ENCODE measurements around the gene SLFN12L. TPM values are rescaled to one million over a fixed set of nuclear protein-coding genes. Genes with fewer than 3 reads are reported as not detected.
"Not testable (repeated sequence)": the region's sequence is repeated elsewhere in the genome, so short reads cannot be mapped to it uniquely, and the experiment has no call there.

SLFN12L gene
- total RNA-seq, 2 experiments from 2014 or later = 97.9 to 102 TPM

DNA sequence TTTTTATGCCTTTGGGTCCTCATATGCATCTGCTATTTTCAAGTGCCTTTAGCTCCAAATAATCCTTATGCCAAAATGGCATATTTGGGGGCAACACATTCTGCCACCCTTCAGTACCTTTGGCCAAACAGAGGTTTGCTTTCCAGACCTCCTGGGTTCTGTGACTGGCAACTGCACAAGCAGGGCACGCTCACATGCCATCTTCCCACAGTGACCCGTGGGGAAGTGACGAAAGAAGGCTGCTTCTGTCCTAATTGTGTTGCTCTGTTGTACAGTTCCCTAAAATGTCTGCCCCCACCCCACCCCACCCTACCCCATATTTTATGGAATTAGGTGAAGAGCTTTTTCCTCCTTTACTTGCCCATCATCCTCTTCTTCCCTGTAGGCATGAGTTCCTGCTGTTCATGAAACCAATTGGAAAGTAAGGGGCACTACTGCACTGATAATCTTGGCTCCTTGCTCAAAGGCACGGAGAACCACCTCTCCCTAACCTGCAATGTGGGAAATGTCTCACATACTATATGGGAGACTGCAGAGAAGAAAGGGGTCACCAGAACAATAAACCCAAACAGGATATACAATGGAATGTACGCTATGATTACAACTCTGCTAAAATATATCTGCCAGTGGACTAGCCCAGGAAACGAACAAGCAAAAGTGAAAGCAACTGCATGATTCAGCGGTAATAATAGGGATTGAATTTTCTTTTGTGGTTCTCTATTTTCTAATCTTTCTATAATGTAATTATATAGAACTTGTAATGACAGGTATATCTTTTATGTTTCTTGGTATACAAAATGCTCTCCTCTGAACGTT, 3.3 kb upstream of the SLFN12L start:
- POLR2A ChIA-PET = no interaction called here
- Mint-ChIP-seq H3K4me3 (peak overlapping the region; percentile 84), H3K9me3 (peaks cover 5% of the 10 kb centered on the region), H3K4me1 (peaks cover 57% of the 10 kb centered on the region), H3K27me3 (no peaks in the 10 kb centered on the region), H3K27ac (peak overlapping the region; percentile 98), H3K36me3 (ENCODE audit: low read depth) (peaks cover 31% of the 10 kb centered on the region)
- DNase-seq = peak; percentile 41
- CTCF ChIA-PET = interaction anchor here (1.2 to 4.4 kb wide), 2 partner anchors 9 to 13 kb away, joined by 3 to 26 read pairs; no protein-coding TSS in a partner anchor

DNA sequence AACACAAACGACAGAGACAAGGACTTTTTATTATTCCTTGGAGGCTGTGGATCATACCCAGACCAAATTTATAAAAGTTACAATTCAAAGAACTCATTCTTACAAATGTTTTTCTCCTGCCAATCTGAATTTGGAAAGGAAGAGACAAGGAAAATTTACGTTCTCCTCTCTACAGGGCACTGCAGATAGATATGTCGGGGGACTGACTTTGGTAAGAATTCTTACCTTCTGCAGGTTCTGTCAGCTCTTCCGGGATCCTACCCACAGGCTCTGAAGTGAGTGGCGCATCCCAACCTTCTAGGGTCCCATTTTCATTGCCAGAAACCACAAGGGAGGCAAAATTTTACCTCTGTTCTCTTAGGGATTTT, 2.2 kb upstream of the SLFN12L start:
- POLR2A ChIA-PET = interaction anchor here (0.5 kb wide), 1 partner anchor 183 kb away, joined by 3 read pairs; no protein-coding TSS in a partner anchor
- CTCF ChIA-PET = interaction anchor here (0.7 to 4.4 kb wide), 17 partner anchors 10 to 364 kb away, joined by 3 to 26 read pairs (median 3); partner anchors contain the start of genes PEX12 and SLFN14

DNA sequence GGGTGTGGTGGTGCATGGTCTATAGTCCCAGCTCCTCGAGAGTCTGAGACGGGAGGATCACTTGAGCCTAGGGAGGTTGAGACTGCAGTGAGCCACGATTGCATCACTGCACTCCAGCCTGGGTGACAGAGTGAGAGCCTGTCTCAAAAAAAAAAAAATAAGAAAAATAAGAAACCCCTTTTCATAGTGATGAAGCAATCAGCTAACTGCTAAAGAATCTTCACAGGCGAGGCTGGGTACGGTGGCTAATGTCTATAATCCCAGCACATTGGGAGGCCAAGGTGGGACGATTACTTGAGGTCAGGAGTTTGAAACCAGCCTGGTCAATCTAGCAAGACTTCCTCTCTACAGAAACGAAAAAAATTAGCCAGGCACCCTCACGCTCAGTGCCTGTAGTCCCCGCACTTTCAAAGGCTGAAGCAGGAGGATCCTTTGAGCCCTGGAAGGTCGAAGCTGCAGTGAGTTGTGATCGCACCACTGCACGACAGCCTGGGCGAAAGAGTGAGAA, 760 bp downstream of the SLFN12L start:
- H3K9me3 Mint-ChIP-seq = no peaks in the 10 kb centered on the region
- peaks cover 55% of the 10 kb centered on the region for H3K4me1 Mint-ChIP-seq
- no peaks in the 10 kb centered on the region for H3K27me3 Mint-ChIP-seq
- POLR2A ChIA-PET = interaction anchor here (0.6 to 1.4 kb wide), 3 partner anchors 163 to 481 kb away, joined by 3 to 7 read pairs (median 4); partner anchors contain the start of gene SLFN5
- DNase-seq = peak; percentile 24
- CTCF ChIA-PET = interaction anchor here (0.6 to 2.2 kb wide), 5 partner anchors 12 to 250 kb away, joined by 3 to 7 read pairs (median 4); no protein-coding TSS in a partner anchor
- H3K4me3 Mint-ChIP-seq = peak overlapping the region; percentile 84
- H3K36me3 Mint-ChIP-seq (ENCODE audit: low read depth) = peaks cover 50% of the 10 kb centered on the region
- peak overlapping the region; percentile 98 for H3K27ac Mint-ChIP-seq

More for the DNA sequence above, 2.2 kb upstream of the SLFN12L start:
- Mint-ChIP-seq H3K27me3 (no peaks in the 10 kb centered on the region), H3K4me3 (peak overlapping the region; percentile 84), H3K27ac (peak overlapping the region; percentile 98), H3K4me1 (peaks cover 53% of the 10 kb centered on the region), H3K36me3 (ENCODE audit: low read depth) (peaks cover 37% of the 10 kb centered on the region), H3K9me3 (no peaks in the 10 kb centered on the region)
- DNase-seq = no peak

DNA sequence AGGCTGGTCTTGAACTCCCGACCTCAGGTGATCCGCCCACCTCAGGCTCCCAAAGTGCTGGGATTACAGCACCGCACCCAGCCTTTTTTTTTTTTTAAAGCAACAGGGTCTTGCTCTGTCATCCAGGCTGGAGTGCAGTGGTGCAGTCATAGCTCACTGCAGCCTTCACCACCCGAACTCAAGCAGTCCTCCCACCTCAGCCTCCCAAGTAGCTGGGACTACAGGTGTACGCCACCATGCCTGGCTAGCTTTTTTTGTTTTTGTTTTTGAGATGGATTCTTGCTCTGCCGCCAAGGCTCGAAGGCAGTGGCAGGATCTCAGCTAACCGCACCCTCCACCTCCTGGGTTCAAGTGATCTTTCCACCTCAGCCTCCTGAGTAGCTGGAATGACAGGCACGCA, 2.1 kb downstream of the SLFN12L start:
- ChIA-PET CTCF (interaction anchor here (0.7 to 2.2 kb wide), 5 partner anchors 11 to 321 kb away, joined by 3 to 7 read pairs (median 3); no protein-coding TSS in a partner anchor), POLR2A (interaction anchor here (0.6 to 2.1 kb wide), 5 partner anchors 14 to 317 kb away, joined by 3 to 8 read pairs (median 7); partner anchors contain the start of gene SLFN11)
- peaks cover 55% of the 10 kb centered on the region for H3K4me1 Mint-ChIP-seq
- H3K9me3 Mint-ChIP-seq, H3K27me3 Mint-ChIP-seq, DNase-seq: not testable (repeated sequence)
- H3K36me3 Mint-ChIP-seq (ENCODE audit: low read depth) = peaks cover 59% of the 10 kb centered on the region
- H3K27ac Mint-ChIP-seq = peak overlapping the region; percentile 98
- peak overlapping the region; percentile 84 for H3K4me3 Mint-ChIP-seq

DNA sequence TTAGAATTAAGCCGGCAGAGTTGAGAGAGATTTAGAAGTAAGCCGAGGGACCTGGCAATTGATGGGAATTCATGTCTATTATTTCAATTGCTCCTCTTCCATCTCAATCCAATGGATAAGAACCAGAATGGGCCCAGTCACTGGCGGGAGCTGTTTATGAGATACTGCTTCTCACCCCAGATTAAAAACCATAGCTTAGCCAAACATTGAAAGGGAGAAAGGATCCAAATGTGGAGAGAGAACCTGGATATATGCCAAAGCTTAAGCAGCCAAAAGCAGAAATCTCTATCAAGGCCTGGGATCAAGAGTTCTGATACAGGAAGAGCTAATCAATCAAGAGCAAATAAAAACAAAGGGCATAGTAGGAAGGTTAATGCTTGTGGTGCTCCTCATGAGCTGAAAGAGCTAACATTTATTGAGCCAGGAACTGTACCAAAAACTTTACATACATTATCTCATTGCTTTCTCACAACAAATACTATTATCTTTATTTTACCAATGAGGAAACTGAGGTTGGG, 2.8 kb downstream of the SLFN12L start:
- Mint-ChIP-seq H3K27me3 (no peaks in the 10 kb centered on the region), H3K27ac (peak overlapping the region; percentile 98), H3K4me1 (peaks cover 51% of the 10 kb centered on the region), H3K36me3 (ENCODE audit: low read depth) (peaks cover 65% of the 10 kb centered on the region), H3K9me3 (no peaks in the 10 kb centered on the region), H3K4me3 (peak overlapping the region; percentile 84)
- POLR2A ChIA-PET = interaction anchor here (0.6 to 2.1 kb wide), 6 partner anchors 13 to 358 kb away, joined by 3 to 8 read pairs (median 6); no protein-coding TSS in a partner anchor
- CTCF ChIA-PET = interaction anchor here (0.6 to 1.2 kb wide), 7 partner anchors 15 to 321 kb away, joined by 3 to 4 read pairs (median 3); no protein-coding TSS in a partner anchor
- no peak for DNase-seq

DNA sequence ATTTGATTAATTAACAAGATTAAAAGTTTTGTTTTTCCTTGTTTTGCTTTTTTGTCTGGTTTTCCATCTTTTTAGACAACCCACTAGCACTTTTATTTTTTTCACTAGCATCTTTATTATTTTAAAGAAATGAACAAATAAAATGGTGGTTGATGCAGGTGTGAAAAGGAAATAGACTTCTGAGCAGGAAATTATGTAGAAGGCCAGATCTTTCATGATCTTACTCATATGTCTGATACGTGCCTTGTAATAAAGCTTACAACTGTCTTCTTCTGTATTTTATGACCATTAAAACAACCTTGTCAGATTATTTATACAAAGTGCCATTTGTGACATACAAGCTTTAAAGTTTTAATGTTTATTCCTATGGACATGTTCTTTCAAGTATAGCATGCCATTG, 6.3 kb downstream of the SLFN12L start:
- peaks cover 64% of the 10 kb centered on the region for H3K4me1 Mint-ChIP-seq
- no peak overlapping the region for H3K27ac Mint-ChIP-seq
- ChIA-PET CTCF (interaction anchor here (1.4 kb wide), 1 partner anchor 9 kb away, joined by 5 read pairs; no protein-coding TSS in a partner anchor), POLR2A (no interaction called here)
- no peak for DNase-seq
- peak overlapping the region; percentile 15 for H3K4me3 Mint-ChIP-seq
- H3K27me3 Mint-ChIP-seq = no peaks in the 10 kb centered on the region
- H3K9me3 Mint-ChIP-seq = peaks cover 4% of the 10 kb centered on the region
- H3K36me3 Mint-ChIP-seq (ENCODE audit: low read depth) = peaks cover 86% of the 10 kb centered on the region

DNA sequence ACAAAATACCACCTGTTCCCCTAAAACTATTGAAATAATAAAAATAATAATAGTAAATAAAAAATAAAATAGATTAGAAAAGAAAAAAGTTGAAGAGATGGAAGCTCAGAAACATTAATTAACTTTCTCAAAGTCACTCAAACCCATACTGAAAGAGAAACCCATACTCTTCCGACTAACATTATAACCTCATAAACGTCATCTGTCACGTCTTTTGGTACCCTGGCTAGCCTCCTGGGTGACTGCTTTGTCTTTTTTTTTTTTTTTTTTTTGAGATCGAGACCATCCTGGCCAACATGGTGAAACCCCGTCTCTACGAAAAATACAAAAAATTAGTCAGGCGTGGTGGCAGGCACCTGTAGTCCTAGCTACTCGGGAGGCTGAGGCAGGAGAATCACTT, 7.6 kb downstream of the SLFN12L start:
- H3K4me3 Mint-ChIP-seq = no peak overlapping the region
- peaks cover 86% of the 10 kb centered on the region for H3K36me3 Mint-ChIP-seq (ENCODE audit: low read depth)
- CTCF ChIA-PET = no interaction called here
- POLR2A ChIA-PET = no interaction called here
- DNase-seq = no peak
- no peaks in the 10 kb centered on the region for H3K27me3 Mint-ChIP-seq
- no peak overlapping the region for H3K27ac Mint-ChIP-seq
- peaks cover 77% of the 10 kb centered on the region for H3K4me1 Mint-ChIP-seq
- H3K9me3 Mint-ChIP-seq = peaks cover 4% of the 10 kb centered on the region

DNA sequence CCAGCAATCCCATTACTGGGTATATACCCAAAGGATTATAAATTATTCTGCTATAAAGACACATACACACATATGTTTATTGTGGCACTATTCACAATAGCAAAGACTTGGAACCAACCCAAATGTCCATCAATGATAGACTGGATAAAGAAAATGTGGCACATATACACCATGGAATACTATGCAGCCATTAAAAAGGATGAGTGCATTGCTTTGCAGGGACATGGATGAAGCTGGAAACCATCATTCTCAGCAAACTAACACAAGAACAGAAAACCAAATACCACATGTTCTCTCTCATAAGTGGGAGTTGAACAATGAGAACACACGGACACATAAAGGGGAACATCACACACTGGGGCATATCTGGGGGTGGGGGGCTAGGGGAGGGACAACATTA, 8.2 kb downstream of the SLFN12L start:
- peaks cover 82% of the 10 kb centered on the region for H3K36me3 Mint-ChIP-seq (ENCODE audit: low read depth)
- POLR2A ChIA-PET, DNase-seq, H3K27ac Mint-ChIP-seq, H3K9me3 Mint-ChIP-seq, H3K27me3 Mint-ChIP-seq, CTCF ChIA-PET, H3K4me3 Mint-ChIP-seq: not testable (repeated sequence)
- H3K4me1 Mint-ChIP-seq = peaks cover 77% of the 10 kb centered on the region

DNA sequence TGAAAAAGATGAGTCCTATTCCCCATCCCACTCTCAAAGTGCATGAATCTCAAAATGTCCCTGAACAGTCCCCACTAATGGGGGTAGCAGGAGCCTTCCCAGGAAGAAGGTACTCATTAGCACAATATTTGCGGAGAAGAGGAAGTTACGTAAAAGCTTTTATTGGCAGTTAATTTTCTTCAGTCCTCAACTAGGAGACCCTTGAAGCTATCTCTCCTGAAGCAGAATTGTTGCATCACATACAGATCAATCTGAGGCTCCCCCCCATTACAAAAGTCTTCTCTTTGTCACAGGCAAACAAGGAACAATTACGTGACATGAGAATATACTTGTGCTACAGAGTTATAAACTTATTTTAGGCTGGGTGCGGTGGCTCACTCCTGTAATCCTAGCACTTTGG, 14.2 kb downstream of the SLFN12L start:
- peaks cover 79% of the 10 kb centered on the region for H3K36me3 Mint-ChIP-seq (ENCODE audit: low read depth)
- H3K27me3 Mint-ChIP-seq = no peaks in the 10 kb centered on the region
- H3K27ac Mint-ChIP-seq = no peak overlapping the region
- H3K4me3 Mint-ChIP-seq = peak overlapping the region; percentile 5
- H3K4me1 Mint-ChIP-seq = peaks cover 96% of the 10 kb centered on the region
- ChIA-PET POLR2A (no interaction called here), CTCF (interaction anchor here (1.1 to 1.5 kb wide), 2 partner anchors 10 to 16 kb away, joined by 3 to 6 read pairs; no protein-coding TSS in a partner anchor)
- H3K9me3 Mint-ChIP-seq = no peaks in the 10 kb centered on the region
- DNase-seq = no peak

DNA sequence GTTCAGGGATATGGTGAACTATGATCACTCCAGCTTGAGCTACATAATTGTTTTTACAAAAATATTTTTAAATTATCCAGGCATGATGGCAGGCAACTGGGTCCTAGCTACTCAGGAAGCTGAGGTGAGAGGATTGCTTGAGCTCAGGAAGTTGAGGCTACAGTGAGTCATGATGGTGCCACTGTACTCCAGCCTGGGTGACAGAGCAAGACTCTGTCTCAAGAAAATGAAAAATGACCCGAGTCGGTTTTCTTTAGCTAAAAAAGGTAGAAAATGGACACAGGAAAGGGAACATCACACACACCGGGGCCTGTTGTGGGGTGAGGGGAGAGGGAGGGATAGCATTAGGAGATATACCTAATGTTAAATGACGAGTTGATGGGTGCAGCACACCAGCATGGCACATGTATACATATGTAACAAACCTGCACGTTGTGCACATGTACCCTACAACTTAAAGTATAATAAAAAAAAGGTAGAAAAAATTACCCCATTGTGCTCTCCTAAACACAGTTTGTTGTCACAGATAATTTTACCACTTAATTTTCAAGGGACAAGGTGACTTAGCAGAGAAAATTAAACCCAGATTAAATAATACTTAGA, 15.7 kb downstream of the SLFN12L start:
- H3K4me1 Mint-ChIP-seq = peaks cover 96% of the 10 kb centered on the region
- POLR2A ChIA-PET = interaction anchor here (1.0 to 1.2 kb wide), 2 partner anchors 12 to 35 kb away, joined by 3 to 7 read pairs; no protein-coding TSS in a partner anchor

DNA sequence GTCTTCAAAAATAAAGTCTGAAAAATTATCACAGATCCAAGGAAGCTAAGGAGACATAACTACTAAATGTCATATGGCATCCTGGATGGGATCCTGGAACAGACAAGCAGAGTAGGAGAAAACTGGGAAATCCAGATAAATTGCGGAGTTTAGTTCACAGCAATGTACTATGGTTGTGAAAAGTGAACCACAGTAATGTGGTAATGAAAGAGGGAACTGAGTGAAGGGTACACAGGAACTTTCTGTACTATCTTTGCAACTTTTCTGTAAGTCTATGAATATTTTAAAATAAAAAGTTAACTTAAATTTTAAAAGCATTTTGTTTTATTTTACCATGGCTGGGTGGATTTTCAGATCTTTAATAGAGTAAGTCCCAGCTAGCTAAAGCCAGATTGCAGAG, 16.3 kb downstream of the SLFN12L start:
- Mint-ChIP-seq H3K36me3 (ENCODE audit: low read depth) (peaks cover 78% of the 10 kb centered on the region), H3K4me3 (peak overlapping the region; percentile 46), H3K27ac (peak overlapping the region; percentile 89), H3K27me3 (no peaks in the 10 kb centered on the region), H3K9me3 (no peaks in the 10 kb centered on the region), H3K4me1 (peaks cover 95% of the 10 kb centered on the region)
- ChIA-PET CTCF (interaction anchor here (1.1 to 2.2 kb wide), 4 partner anchors 10 to 208 kb away, joined by 3 to 5 read pairs (median 4); no protein-coding TSS in a partner anchor), POLR2A (interaction anchor here (0.6 to 1.2 kb wide), 3 partner anchors 13 to 196 kb away, joined by 3 to 7 read pairs (median 4); no protein-coding TSS in a partner anchor)
- no peak for DNase-seq

More for the DNA sequence above, 15.7 kb downstream of the SLFN12L start:
- Mint-ChIP-seq H3K27ac (peak overlapping the region; percentile 89), H3K4me3 (peak overlapping the region; percentile 46), H3K36me3 (ENCODE audit: low read depth) (peaks cover 80% of the 10 kb centered on the region)
- CTCF ChIA-PET = interaction anchor here (1.1 to 2.2 kb wide), 4 partner anchors 10 to 209 kb away, joined by 3 to 5 read pairs (median 4); no protein-coding TSS in a partner anchor
- not testable (repeated sequence) for H3K9me3 Mint-ChIP-seq, H3K27me3 Mint-ChIP-seq
- peak; percentile 58 for DNase-seq

DNA sequence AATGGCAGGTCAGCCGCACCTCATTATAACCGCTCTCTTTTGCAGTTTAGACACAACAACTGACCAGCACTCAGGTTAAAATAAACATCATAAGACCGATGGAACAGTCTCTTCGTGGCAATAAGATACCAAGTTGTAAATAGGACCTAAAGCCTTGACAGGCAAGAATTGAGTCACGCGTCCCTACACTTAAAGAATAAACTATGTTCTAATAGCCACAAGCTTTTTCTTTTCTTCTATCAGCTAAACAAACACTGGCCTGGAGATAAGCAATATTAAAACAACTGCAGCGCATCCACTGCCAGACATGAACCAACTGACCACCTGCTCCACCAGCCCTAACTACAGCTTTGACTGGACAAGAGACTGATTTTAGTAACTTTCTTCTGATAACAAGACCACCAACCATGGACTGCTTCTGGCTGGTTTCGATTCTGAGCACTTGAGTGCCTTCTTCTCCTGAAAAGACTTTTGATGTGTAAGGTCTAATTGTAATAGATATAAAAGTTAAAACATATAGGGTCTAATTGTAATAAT, 17.5 kb downstream of the SLFN12L start:
- Mint-ChIP-seq H3K36me3 (ENCODE audit: low read depth) (peaks cover 77% of the 10 kb centered on the region), H3K4me3 (peak overlapping the region; percentile 10), H3K27ac (no peak overlapping the region), H3K4me1 (peaks cover 92% of the 10 kb centered on the region), H3K27me3 (no peaks in the 10 kb centered on the region), H3K9me3 (no peaks in the 10 kb centered on the region)
- CTCF ChIA-PET = interaction anchor here (0.6 to 1.3 kb wide), 2 partner anchors 15 to 181 kb away, joined by 3 to 4 read pairs; no protein-coding TSS in a partner anchor
- POLR2A ChIA-PET = no interaction called here
- DNase-seq = no peak

Data from activated CD4-positive, alpha-beta T cell treated with anti-CD3 and anti-CD28 coated beads, Interleukin-2, amount 10 ng/mL, durations not matched to agents 7 days and 5 days (primary cell).